UCSD-AML1 (cell line): Measurements from ENCODE around the gene ZNF202.
"Not testable (repeated sequence)": the region's sequence is repeated elsewhere in the genome, so short reads cannot be mapped to it uniquely, and the experiment has no call there.

ENCODE experiments used
- DNase-seq: peaks from one replicate; lab custom pipeline; 2025; ENCODE audit not compliant: unreplicated experiment; lab: John Stamatoyannopoulos, UW

ZNF202 gene

DNA sequence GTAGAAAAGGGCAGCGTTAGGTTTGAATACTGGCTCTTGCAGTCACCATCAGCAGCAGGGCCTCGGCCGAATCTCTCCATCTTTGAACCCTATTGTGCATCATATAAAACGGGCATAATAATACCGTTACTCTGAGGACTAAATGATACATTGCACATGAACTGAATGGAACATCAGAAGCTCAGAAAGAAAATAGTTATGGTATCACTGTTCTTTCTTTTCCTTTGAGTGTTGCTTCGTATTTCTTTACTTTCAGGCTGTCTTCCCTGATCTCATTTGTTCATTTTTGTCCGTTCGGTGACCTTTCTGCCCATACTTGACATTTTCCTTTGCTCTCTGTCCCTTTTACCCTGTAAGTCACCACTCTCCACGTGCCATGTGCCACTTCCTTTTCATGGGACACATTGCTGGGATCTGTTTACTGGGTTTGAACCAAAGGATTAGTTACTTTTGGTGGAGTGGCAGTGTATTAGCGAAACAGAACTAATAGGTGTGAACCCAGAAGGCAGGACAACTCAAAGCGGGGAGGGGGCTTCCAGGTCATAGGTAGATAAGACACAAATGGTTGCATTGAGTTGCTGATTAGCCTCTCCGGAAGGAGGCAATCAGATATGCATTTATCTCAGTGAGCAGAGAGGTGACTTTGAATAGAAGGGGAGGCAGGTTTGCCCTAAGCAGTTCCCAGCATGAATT lies 717 bp upstream of the ZNF202 start:
- no peak for DNase-seq

DNA sequence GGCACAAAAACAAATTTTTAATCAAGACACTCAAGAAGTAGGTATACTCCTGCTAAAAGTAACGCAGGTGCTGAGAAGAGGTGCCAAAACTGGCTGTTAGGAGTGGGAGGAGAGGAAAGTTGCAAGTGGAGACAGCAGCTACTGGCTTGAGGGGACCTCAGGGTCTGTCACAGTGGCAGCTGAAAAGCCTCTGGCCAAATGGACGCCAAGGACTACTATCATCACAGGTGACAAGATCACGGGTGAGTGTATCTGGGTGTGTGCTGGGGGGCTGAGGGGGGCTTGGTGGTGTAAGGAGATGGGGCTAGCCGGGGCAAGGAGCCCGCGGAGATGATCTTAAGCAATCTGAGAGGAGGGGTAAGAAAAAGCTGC lies 687 bp downstream of the ZNF202 start:
- no peak for DNase-seq

DNA sequence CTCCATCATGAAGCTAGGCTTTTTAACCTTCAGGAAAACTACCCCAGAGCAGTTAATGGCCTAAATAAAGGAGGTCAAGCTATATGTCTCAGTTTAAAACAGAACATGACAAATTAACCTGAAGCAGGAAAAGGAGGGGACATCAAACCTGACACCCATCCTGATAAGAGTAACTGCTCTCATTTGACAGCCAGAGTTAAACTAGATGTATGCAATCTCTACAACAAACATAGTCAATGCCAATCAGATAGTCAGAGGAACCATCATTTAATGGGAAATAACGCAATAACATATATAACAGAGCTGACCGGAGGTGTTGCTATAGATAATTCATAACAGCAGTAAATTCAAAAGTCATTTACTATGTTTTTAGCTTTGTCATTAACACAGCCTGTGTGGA lies 3.1 kb downstream of the ZNF202 start:
- no peak for DNase-seq

DNA sequence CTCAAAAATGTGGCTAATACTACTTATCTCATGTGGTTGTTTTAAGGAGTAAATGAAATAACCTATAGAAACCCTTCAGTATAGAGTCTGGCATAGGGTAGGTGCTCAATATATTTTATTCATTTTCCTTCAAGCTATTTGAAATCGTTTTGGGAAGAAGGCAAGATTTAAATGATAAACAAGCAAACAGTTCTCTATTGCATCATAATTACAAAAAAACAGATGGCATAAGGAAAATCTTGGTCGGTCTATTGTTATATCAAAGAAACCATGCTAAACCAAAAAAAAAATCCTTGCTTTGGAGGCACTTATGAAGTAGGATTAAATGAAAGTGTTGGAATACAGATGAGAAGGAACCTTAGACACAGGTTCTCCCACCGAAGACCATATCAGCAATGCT lies 4.7 kb downstream of the ZNF202 start:
- DNase-seq, result no peak

DNA sequence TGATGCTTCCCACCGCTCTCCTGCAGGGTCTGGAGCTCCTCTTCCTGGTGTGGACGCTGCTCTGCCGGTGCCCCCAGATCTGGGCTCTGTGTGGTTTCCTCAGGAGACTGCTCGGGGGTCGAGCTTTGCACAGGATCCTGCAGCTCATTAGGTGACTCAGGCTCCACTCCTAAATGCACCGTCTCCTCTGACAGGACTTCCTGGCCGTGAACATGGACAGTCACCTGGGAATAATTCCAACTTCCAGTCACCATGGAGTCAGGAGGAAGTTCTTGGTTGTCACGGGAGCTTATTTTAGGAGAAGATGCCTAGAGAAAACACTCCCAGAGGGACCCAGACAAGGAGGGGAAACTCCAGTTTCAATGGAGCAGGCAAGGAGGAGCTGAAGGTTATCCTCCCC lies 11.9 kb downstream of the ZNF202 start:
- no peak for DNase-seq

DNA sequence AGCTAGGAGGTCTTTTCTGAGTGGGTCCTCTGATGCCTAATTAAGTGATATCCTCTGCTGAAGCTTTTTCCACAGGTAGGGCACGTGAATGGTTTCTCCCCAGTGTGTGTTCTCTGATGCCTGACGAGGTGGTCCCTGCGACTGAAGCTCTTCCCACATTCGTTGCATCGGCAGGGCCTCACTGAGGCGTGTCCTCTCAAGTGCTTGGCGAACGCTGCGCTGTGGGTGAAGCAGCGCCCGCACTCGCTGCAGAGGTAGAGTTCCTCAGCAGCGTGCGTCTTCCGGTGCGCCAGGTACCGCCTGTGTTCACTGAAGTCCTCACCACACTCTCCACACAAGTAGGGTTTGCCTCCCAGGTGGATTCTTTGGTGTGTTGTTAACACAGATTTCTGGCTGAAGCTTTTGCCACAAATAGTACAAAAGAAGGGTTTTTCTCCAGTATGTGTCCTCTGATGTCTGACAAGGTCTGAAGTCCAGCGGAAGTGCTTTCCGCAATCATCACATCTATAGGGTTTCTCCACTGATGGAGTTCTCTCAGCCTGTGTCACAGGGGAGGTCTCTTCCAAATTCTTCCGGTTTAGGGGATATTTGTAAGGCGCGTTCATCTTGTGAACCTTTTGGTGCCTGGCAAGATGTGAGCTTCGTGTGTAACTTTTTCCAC lies 15.3 kb downstream of the ZNF202 start:
- DNase-seq, result no peak

DNA sequence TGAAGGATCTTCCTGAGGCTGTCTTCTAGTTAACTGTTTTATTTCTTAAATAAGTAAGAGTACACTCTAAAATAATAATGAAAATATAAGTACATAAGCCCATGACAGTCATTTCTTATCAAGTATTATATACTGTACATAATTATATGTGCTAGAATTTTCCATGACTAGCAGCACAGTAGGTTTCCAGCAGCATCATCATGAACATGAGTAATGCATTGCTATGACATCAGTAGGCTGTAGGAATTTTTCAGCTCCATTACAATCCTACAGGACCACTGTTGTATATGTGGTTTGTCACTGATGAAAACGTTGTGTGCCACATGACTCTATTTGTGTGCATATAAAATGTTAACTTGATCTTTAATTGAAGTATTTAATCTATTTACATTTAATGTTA lies 22.0 kb downstream of the ZNF202 start:
- no peak for DNase-seq

DNA sequence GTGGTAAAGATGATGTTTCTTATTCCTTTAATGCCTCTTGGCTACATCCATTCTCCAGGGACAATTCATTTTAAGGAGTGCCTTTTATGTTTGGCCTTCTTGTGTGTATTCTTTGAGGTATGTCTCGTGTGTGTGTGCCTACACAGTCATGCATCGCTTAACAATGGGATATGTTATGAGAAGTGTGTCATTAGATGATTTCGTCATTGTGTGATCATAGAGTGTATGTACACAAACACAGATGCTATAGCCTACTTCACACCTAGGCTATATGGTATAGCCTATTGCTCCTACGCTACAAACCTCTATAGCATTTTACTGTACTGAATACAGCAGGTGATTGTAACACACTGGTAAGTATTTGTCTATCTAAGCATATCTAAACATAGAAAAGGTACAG lies 23.0 kb downstream of the ZNF202 start:
- DNase-seq, result no peak

DNA sequence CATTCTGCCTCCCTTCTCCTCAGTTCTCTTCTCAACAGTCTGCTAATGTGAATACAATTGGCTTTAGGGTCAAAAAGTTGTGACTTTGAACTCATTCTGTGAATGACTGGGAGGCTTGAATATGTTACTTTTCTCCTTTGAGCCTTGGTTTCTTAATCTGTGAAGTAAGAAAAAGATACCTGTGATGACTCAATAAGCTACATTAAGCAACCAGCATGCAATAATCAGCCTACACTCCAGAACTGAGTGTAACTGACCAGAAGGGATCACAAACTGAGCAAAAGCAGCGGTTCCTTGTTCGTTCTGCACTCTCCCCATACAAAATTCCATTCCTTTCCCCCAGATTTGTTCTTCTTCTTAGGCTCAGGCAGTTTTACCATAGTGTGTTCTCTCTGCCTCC lies 23.4 kb downstream of the ZNF202 start:
- no peak for DNase-seq

DNA sequence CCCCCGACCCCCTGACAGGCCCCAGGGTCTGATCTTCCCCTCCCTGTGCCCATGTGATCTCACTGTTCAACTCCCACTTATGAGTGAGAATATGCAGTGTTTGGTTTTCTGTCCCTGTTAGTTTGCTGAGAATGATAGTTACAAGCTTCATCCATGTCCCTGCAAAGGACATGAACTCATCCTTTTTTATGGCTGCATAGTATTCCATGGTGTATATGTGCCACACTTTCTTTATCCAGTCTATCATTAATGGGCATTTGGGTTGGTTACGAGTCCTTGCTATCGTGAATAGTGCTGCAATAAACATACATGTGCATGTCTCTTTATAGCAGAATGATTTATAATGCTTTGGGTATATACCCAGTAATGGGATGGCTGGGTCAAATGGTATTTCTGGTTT lies 28.8 kb downstream of the ZNF202 start:
- DNase-seq, result not testable (repeated sequence)

DNA sequence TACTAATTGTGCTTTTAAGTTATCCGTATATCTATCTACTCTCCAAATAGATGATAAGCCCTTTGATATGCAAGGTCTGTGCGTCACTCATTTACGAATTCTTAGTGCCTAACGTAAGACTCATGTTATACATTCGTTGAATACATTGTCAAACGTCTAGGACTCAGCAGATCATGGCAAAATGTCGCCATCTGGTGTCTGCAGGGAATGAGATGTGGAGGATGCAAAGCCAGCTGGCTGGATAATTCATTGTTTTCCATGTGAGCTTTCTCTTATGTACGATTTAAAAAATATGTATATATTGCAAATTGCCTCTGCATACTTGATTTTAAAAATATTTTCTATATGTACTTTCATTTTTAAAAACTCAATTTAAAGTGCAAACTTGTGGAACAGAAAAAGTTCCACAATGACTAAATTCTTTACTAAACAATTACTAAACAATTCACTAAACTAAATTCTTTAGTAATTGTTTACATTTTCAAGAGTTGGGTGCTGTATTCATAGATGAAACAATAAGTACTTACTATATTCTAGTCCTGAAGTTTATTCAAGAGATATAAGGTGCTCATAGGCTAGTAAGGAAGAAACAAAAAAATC lies 33.8 kb downstream of the ZNF202 start:
- DNase-seq, result peak; percentile 28

DNA sequence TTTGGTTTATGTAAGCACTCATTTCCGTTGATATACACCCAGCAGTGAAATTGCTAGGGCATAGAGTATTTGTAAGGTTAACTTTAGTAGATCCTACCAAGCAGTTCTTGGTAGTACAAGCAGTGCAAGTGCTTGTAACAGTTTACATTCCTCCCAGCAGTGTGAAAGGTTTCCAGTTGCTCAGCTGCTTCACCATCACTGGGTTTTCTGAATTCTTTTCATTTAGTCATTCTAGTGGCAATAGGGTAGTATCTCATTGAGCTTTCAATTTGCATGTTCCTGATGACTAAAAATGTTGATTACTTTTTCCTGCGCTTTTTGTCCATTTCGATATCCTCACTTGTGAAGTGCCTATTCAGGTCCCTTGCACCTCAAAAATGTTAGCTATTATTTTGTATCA lies 34.3 kb downstream of the ZNF202 start:
- no peak for DNase-seq

DNA sequence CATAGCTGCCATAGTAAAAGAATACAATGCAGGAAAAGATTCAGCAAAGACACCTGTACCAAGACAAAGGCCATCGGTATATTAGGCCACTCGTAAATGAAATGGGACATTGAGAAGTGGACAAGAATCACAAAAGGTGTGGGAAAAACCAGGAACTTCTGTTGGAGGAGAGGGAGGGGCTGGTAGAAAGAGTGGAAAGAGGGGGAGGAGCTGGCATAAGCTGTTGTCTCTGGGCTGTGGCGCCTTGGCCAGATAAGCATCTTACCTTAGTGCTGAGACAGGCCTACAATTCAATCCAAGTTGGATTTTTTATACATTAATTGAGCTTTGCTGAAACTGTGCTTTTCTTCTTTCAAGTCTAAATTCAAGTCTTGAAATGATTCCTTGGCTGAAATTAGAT lies 37.1 kb downstream of the ZNF202 start:
- no peak for DNase-seq

DNA sequence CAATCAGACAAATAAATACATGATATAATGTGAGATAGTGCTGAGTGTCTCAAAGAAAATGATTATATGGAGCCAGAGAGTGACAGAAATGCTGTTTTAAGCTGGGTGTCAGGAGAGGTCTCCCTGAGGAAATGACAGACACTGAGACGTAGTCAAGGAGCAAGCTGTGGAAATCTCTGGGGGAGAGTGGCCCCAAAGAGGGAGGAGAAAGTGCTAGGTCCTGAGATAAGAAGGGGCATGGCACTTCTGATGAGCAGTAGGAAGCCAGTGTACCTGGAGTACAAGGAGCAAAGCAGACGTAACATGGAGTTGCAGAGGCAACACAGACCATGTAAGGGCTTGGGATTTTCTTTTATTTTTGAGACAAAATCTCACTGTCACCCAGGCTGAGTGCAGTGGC lies 38.8 kb downstream of the ZNF202 start:
- no peak for DNase-seq

DNA sequence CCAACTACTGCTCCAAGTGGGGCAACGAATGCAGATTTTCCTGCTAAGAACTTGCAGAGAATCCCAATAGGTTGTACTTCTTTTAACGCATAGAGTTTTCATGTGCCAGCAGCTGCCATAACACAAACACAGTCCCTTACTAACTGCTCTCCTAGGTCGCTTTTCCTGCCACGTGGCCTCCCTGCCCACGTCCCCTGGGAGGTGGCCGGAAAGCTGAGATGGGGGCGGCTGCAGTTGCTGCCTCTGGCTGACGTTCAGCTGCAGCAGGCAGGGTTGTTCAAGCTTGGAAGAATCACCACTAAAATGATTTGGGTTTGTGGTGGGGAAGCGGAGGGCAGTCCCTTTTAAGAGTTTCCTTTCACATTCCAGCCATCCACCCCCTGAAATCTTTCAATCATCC lies 39.3 kb downstream of the ZNF202 start:
- DNase-seq, result peak; percentile 30

DNA sequence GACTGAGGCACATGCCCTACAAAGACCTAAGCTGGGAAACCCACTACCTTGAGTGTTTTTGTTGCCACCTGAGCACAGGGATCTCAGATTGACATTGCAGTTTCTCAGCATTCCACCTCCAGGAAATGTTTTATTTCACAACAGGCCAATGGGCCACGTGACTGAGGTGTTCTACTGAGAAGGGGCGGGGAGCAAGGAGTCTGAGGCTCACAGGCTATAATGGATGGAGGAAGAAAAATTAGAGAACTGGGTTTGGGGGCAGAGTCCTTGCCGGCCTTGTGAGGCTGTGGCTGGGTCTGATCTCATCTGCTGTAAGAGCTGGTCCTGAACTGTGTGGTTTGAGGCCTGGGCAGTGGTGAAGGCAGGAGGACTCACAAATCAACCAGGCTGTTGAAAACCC lies 40.7 kb downstream of the ZNF202 start:
- DNase-seq, result no peak

DNA sequence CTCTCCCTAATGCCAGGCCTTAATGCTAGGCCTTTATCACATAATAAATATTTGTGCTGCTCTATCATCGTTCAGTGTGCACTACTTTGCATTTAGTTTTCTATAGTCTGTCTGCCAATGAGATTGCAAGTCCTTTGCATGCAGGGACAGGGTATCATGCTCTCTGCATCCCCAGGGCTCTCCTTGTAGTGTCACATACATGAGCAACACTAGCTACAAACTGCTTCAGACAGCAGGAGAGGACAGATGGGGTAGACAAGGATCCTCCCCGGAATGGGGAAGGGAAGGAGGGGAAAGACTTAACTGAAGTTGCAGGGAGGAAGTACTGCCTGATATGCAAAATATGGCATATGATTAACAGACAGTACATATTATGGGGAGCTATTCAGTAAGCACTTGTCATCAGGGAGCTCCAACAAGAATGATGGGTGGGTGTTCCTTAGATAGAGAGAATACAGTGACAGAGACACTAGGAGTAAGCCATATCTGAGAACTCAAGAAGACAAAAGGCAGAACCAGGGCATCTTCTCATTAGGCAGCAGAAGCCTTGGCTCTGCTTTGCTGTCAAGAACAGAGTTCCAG lies 42.8 kb downstream of the ZNF202 start:
- no peak for DNase-seq

DNA sequence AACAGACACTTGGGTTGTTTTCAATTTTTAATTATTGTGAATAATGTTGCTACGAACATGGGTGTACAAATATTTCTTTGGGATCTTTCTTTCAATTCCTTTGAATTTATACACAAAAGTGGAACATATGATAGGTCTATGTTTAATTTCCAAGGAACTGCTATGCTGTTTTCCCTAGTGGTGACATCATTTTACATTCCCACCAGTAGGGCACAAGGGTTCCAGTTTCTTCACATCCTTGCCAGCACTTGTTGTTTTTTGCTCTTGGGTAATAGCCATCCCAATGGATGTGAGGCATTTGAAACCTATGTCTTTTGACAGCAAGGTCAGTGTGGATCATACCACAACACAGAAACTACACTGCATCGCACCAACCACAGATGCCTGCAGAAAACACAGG lies 45.3 kb downstream of the ZNF202 start:
- DNase-seq, result no peak

DNA sequence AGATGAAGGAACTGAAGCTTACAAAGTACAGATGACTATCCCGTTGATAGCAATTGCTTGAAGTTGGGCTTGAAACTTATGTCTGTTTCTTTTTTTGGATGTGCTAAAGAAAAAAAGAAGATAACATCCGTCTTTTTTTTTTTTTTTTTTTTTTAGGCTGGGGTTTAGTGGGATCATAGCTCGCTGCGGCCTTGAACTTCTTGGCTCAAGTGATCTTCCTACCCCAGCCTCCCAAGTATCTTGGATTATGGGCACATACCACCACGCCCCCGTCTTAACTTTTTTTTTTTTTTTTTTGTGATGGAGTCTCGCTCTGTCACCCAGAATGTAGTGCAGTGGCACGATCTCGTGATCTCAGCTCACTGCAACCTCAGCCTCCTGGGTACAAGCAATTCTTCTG lies 46.2 kb downstream of the ZNF202 start:
- no peak for DNase-seq

DNA sequence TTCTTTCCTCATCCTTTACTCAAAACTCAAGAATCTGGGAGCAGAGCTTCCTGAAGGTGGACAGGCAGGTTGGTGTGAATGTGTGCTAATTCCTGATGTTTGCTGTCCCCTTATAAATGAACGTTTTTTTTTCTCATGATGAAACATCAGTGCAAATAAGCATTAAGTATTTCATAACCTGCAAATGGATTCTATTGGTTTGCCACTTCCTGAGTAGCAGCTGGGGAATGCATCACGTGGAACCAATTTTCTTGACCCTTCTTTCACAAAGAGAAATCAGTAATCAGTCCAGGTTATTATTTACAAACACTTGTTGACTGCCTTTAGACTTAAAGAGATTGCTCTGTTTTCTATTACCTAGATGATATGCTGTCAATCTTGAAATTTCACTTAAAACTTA lies 46.9 kb downstream of the ZNF202 start:
- no peak for DNase-seq

DNA sequence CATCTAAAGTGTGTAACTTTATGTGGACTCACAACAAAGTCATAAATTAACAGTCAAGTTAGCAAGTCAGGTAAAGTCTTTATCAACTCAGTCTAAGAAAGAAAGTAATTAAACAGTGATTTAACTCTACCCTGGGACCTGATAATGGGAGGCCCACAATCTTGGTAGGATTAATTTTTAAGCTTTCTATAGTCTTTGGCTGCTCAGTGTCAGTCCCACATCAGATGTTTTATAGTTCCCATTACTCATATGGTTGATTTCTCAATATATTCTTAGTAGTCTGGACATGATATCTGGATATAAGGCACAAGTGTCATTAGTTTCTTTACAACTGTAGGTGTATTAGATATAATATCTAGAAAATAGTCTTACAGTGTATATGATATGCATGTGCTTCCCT lies 48.5 kb downstream of the ZNF202 start:
- no peak for DNase-seq

DNA sequence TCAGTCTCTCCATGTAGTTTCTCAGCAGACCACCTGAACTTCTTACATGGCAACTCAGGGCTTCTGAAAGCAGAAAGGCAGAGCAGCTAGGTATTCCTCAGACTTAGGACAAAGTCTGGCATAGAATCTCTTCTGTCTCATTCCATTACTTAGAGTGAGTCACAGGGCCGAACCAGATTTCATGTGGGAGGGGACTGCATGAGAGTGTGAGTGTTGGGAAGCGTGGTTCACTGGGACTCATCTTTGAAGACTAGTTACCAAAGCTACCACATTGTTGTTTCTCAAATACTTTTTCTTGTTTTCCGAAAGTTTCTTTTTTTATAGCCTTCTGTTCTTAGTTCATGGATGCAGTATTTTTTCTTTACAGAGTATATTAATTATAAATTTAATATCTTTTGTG lies 51.0 kb downstream of the ZNF202 start:
- no peak for DNase-seq
